B cell (primary cell): Measurements from ENCODE around the gene TRABD. TPM values are rescaled to one million over a fixed set of nuclear protein-coding genes. Genes with fewer than 3 reads are reported as not detected.
"Not testable (repeated sequence)": the region's sequence is repeated elsewhere in the genome, so short reads cannot be mapped to it uniquely, and the experiment has no call there.

Source experiments
- ATAC-seq: fragments of 200-7000 bp; cut with Tn5 transposase; one replicate; pipeline ENCODE4 v1.10.0; 2021; ENCODE audit warnings: low read depth, mild to moderate bottlenecking, moderate number of reproducible peaks, moderate library complexity
- CTCF ChIA-PET: fragments of 350-600 bp; sonication (Branson Sonifier 250); formaldehyde crosslinking; loops from one replicate; lab custom pipeline; 2021; ENCODE audit warnings: antibody characterized with exemption, inconsistent platforms; lab: Charles Lee
- POLR2A ChIA-PET: fragments of 350-600 bp; sonication (Branson Sonifier 250); formaldehyde crosslinking; loops from one replicate; lab custom pipeline; 2021; ENCODE audit warnings: antibody characterized with exemption; lab: Charles Lee
- DNase-seq: peaks from one replicate; pipeline ENCODE4 v3.0.0; 2013
- H2AFZ ChIP-seq: 2 replicates; pipeline ENCODE4 v1.6.1; 2012; ENCODE audit warnings: mild to moderate bottlenecking, low read depth, low read length; ENCODE audit not compliant: insufficient read depth, poor library complexity, severe bottlenecking
- H3K27ac ChIP-seq, 2 donors: 1 replicate in 1 of 2; 2 replicates in 1 of 2; pipeline ENCODE4 v1.5.1; 2012 to 2013; ENCODE audit warnings: low read length in 2 of 2, mild to moderate bottlenecking in 2 of 2, moderate library complexity in 1 of 2
- H3K27me3 ChIP-seq, 4 experiments: fragments of 200-600 bp in 1 of 4; sonication (generic) in 1 of 4; replicated peaks in 1 of 4; 1 replicate in 2 of 4; 2 replicates in 2 of 4; pipeline versions ENCODE4 v1.6.1 to v1.7.0; 2013 to 2016; ENCODE audit warnings: low read length in 3 of 4, mild to moderate bottlenecking in 2 of 4, mixed read lengths in 1 of 4, moderate library complexity in 1 of 4; ENCODE audit not compliant: insufficient read depth in 4 of 4, control insufficient read depth in 3 of 4; ENCODE audit errors: control extremely low read depth in 1 of 4
- H3K36me3 ChIP-seq, 2 experiments: replicated peaks in 1 of 2; 1 replicate in 1 of 2; 2 replicates in 1 of 2; pipeline versions ENCODE4 v1.6.1 to v1.7.1; 2013; ENCODE audit warnings: low read length in 1 of 2; ENCODE audit not compliant: insufficient read depth in 2 of 2, control insufficient read depth in 1 of 2; ENCODE audit errors: control extremely low read depth in 1 of 2, extremely low read depth in 1 of 2
- H3K4me1 ChIP-seq, 2 donors: fragments of 200-600 bp in 1 of 2; sonication (generic) in 1 of 2; 1 replicate in 1 of 2; 2 replicates in 1 of 2; pipeline versions ENCODE4 v1.5.1 to v1.6.1; 2013 to 2017; ENCODE audit warnings: low read length in 2 of 2; ENCODE audit not compliant: control insufficient read depth in 2 of 2, insufficient read depth in 2 of 2
- H3K4me2 ChIP-seq: replicated peaks from 2 replicates; pipeline ENCODE3; 2012; ENCODE audit warnings: mild to moderate bottlenecking, low read depth, low read length; ENCODE audit not compliant: poor library complexity, severe bottlenecking
- H3K4me3 ChIP-seq, 5 experiments: fragments of 200-600 bp in 1 of 5; sonication (generic) in 1 of 5; 1 replicate in 3 of 5; 2 replicates in 2 of 5; pipeline versions ENCODE4 v1.5.1 to v1.7.0; 2011 to 2016; ENCODE audit warnings: low read length in 4 of 5, mild to moderate bottlenecking in 4 of 5, low read depth in 2 of 5, control low read depth in 1 of 5, moderate library complexity in 1 of 5; ENCODE audit not compliant: insufficient read depth in 1 of 5; ENCODE audit errors: control extremely low read depth in 1 of 5, extremely low read depth in 1 of 5
- H3K79me2 ChIP-seq: fragments of 200-600 bp; sonication (generic); one replicate; pipeline ENCODE4 v1.6.0; 2016; ENCODE audit warnings: low read length; ENCODE audit not compliant: control insufficient read depth, insufficient read depth
- H3K9ac ChIP-seq: fragments of 200-600 bp; sonication (generic); 2 replicates; pipeline ENCODE4 v1.6.1; 2017; ENCODE audit warnings: mild to moderate bottlenecking, low read length, moderate library complexity
- H3K9me3 ChIP-seq, 3 donors: one replicate each; pipeline versions ENCODE4 v1.6.1 to v1.7.1; 2013; ENCODE audit warnings: low read length in 2 of 3; ENCODE audit not compliant: control insufficient read depth in 2 of 3, insufficient read depth in 1 of 3; ENCODE audit errors: control extremely low read depth in 1 of 3
- H4K20me1 ChIP-seq: 2 replicates; pipeline ENCODE4 v1.6.0; 2012; ENCODE audit warnings: mild to moderate bottlenecking, low read length; ENCODE audit not compliant: insufficient read depth, control insufficient read depth, poor library complexity, severe bottlenecking
- H3K27ac Mint-ChIP-seq: one replicate; pipeline ENCODE4 v1.8.0; 2021; ENCODE audit warnings: mixed read lengths
- H3K27me3 Mint-ChIP-seq: one replicate; pipeline ENCODE4 v1.8.0; 2021; ENCODE audit warnings: mixed read lengths
- H3K4me1 Mint-ChIP-seq: one replicate; pipeline ENCODE4 v1.8.0; 2021; ENCODE audit warnings: mixed read lengths
- H3K4me3 Mint-ChIP-seq: one replicate; pipeline ENCODE4 v1.8.0; 2021; ENCODE audit warnings: mixed read lengths
- H3K9me3 Mint-ChIP-seq: one replicate; pipeline ENCODE4 v1.8.0; 2022; ENCODE audit warnings: mixed read lengths; ENCODE audit not compliant: insufficient read depth
- EZH2 ChIP-seq: IDR thresholded peaks from 2 replicates; pipeline ENCODE4 v1.6.1; 2012; ENCODE audit warnings: borderline replicate concordance, low read depth, mild to moderate bottlenecking, moderate library complexity, low read length; ENCODE audit not compliant: insufficient read depth, poor library complexity, severe bottlenecking
- WGBS: methylation state at CpG from one replicate; pipeline ENCODE4 v1.1.5; 2013; ENCODE audit warnings: missing lambda C conversion rate; ENCODE audit not compliant: insufficient coverage; 5-methylcytosine and 5-hydroxymethylcytosine counted together
- intact Hi-C: fragments of 100-400 bp; cut with micrococcal nuclease; formaldehyde crosslinking; loops from one replicate; pipeline ENCODE4 v1.10.0; 2022
- polyA minus RNA-seq: library from RNA; depleted of rRNA, polyadenylated mRNA; stranded (reverse); fragments of >200 nt; gene quantifications from 2 replicates; pipeline ENCODE4 v1.2.3, GENCODE V29; 2012
- polyA plus RNA-seq: library from polyadenylated mRNA; depleted of rRNA; stranded (reverse); fragments of >200 nt; gene quantifications from 2 replicates; pipeline ENCODE4 v1.2.3, GENCODE V29; 2012
- total RNA-seq, 2 donors: library from RNA; stranded (reverse); fragments of 120-200 nt in 1 of 2; gene quantifications; 1 replicate in 1 of 2; 2 replicates in 1 of 2; pipeline versions ENCODE4 v1.2.3 to v1.2.4, GENCODE V29; 2013 to 2022
- TF ChIP-seq, protein P1 (sequence below): fragments of 200-600 bp; IDR thresholded peaks from one replicate; pipeline ENCODE4 v1.8.0; 2022; ENCODE audit warnings: antibody characterized with exemption, mild to moderate bottlenecking

Gene TRABD
- 200 and 205 TPM in 2 replicates for total RNA-seq
- 25.2 TPM for total RNA-seq (2013)
- 164 and 179 TPM in 2 replicates for polyA plus RNA-seq
- polyA minus RNA-seq: 48.2 and 81.4 TPM in 2 replicates

- Histone ChIP-seq H2AFZ (peak within 1 kb of the TSS; percentile 76), H3K9ac (peak within 1 kb of the TSS; percentile 80), H3K27me3 (peaks cover 0 to 17% (median 2%) of the 10 kb centered on the region in 4 experiments), H3K27ac (peak within 1 kb of the TSS; percentile 38 to 71), H3K4me1 (peaks cover 50 to 54% of the 10 kb centered on the region in 2 donors), H3K79me2 (peaks cover 11% of the 10 kb centered on the region), H4K20me1 (no peaks in the 10 kb centered on the region), H3K9me3 (no peaks in the 10 kb centered on the region), H3K4me2 (peak within 1 kb of the TSS; percentile 99), H3K36me3 (peaks cover 0 to 7% of the 10 kb centered on the region in 2 experiments), H3K4me3 (peak within 1 kb of the TSS; percentile 52 to 76 (median 61))
- intact Hi-C loops: loop anchor here (2.0 kb wide), 1 partner anchor 15 kb away; the partner anchor contains the start of gene SELENOO
- no peaks in the 10 kb centered on the region for H3K27me3 Mint-ChIP-seq
- POLR2A ChIA-PET: interaction anchor here (0.6 kb wide), 1 partner anchor 11 kb away, joined by 3 read pairs; no protein-coding TSS in a partner anchor
- H3K27ac Mint-ChIP-seq: peak within 1 kb of the TSS; percentile 86
- DNase-seq (peak; percentile 92), ATAC-seq (peak; percentile 60)
- H3K9me3 Mint-ChIP-seq: no peaks in the 10 kb centered on the region
- H3K4me1 Mint-ChIP-seq: peaks cover 36% of the 10 kb centered on the region
- TF ChIP-seq, protein P1, sequence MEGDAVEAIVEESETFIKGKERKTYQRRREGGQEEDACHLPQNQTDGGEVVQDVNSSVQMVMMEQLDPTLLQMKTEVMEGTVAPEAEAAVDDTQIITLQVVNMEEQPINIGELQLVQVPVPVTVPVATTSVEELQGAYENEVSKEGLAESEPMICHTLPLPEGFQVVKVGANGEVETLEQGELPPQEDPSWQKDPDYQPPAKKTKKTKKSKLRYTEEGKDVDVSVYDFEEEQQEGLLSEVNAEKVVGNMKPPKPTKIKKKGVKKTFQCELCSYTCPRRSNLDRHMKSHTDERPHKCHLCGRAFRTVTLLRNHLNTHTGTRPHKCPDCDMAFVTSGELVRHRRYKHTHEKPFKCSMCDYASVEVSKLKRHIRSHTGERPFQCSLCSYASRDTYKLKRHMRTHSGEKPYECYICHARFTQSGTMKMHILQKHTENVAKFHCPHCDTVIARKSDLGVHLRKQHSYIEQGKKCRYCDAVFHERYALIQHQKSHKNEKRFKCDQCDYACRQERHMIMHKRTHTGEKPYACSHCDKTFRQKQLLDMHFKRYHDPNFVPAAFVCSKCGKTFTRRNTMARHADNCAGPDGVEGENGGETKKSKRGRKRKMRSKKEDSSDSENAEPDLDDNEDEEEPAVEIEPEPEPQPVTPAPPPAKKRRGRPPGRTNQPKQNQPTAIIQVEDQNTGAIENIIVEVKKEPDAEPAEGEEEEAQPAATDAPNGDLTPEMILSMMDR: no peak
- no peak for TF ChIP-seq EZH2
- H3K4me3 Mint-ChIP-seq: peak within 1 kb of the TSS; percentile 90
- 3% methylated on average over 49 of the region's 90 CpGs for WGBS
- CTCF ChIA-PET: no interaction called here
Observed at GRCh38 chr22:50185375-50186087, at the start of gene TRABD. TRABD (plus strand) TSS chr22:50185913; CDS start chr22:50193061, 7,148 bp downstream.

DNA sequence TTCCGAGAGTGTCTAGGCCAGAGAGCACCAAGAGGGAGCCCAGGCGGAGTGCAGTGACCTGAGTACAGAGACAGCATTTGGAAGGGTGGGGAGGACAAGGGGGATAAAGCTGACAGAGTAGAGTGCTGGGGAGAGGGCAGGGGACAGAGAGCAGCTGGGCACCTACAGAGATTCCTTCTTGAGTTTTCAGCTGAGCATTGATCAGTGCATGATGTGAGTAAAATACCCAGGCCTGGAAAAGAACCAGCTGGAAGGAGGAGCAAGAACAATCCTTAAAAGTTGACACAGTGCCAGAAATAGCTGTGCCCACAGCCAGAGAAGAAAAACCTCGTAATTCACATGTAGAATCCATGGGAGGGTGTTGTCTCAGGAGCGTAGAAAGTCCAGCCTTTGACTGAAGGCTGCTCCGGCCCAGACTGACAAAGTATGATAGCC is 49.1 kb upstream of the TRABD start:
- Histone ChIP-seq H3K9me3 (peaks cover 0 to 2% (median 2%) of the 10 kb centered on the region in 3 donors), H3K9ac (no peak overlapping the region), H2AFZ (no peak overlapping the region), H3K27ac (no peak overlapping the region), H3K79me2 (no peaks in the 10 kb centered on the region), H3K36me3 (no peaks in the 10 kb centered on the region), H4K20me1 (no peaks in the 10 kb centered on the region), H3K27me3 (peaks cover 0 to 5% (median 0%) of the 10 kb centered on the region in 4 experiments), H3K4me1 (no peaks in the 10 kb centered on the region), H3K4me2 (no peak overlapping the region), H3K4me3 (no peak overlapping the region)
- H3K9me3 Mint-ChIP-seq: no peaks in the 10 kb centered on the region
- ChIA-PET POLR2A (no interaction called here), CTCF (no interaction called here)
- 83% methylated on average over 2 of the region's 5 CpGs for WGBS
- intact Hi-C loops: no loop called here
- peaks cover 4% of the 10 kb centered on the region for H3K4me1 Mint-ChIP-seq
- ATAC-seq (no peak), DNase-seq (no peak)
- no peak overlapping the region for H3K27ac Mint-ChIP-seq
- no peak overlapping the region for H3K4me3 Mint-ChIP-seq
- no peak for TF ChIP-seq EZH2
- TF ChIP-seq, protein P1: no peak
- peaks cover 28% of the 10 kb centered on the region for H3K27me3 Mint-ChIP-seq

GRCh38 chr22:50137277-50137676 is 48.4 kb upstream of the TRABD start:
- DNase-seq, H2AFZ ChIP-seq, H3K27ac Mint-ChIP-seq, ATAC-seq, H3K9ac ChIP-seq, POLR2A ChIA-PET, H3K9me3 Mint-ChIP-seq, H3K4me3 ChIP-seq, H3K4me2 ChIP-seq, H3K4me1 ChIP-seq, intact Hi-C loops, H3K4me3 Mint-ChIP-seq, H3K4me1 Mint-ChIP-seq, H3K27me3 ChIP-seq, H4K20me1 ChIP-seq, H3K79me2 ChIP-seq, H3K27ac ChIP-seq, CTCF ChIA-PET, H3K9me3 ChIP-seq, H3K36me3 ChIP-seq: not testable (repeated sequence)
- peaks cover 31% of the 10 kb centered on the region for H3K27me3 Mint-ChIP-seq
- 96% methylated on average over 5 of the region's 9 CpGs for WGBS
